Body of pancreas (tissue), 4 donors: Measurements from ENCODE around the gene WNK1. TPM values are rescaled to one million over a fixed set of nuclear protein-coding genes. Genes with fewer than 3 reads are reported as not detected.

Experiments
- ATAC-seq: fragments of 150-250 bp; one replicate; pipeline ENCODE4 v1.9.1; 2016
- DNase-seq, 4 donors: peaks; one replicate each; pipeline ENCODE4 v3.0.0-alpha.2; 2019
- H3K27ac ChIP-seq, 4 donors: fragments of 200-600 bp; sonication (generic); 1 replicate in 3 of 4; 2 replicates in 1 of 4; pipeline versions ENCODE4 v1.5.1 to v1.6.1; 2016 to 2019; ENCODE audit warnings: mild to moderate bottlenecking in 1 of 4, mixed read lengths in 1 of 4, moderate library complexity in 1 of 4
- H3K27me3 ChIP-seq, 2 donors: fragments of 200-600 bp; sonication (generic); one replicate each; pipeline ENCODE4 v1.6.0; 2016; ENCODE audit warnings: mild to moderate bottlenecking in 1 of 2
- H3K36me3 ChIP-seq, 2 donors: fragments of 200-600 bp; sonication (generic); replicated peaks in 1 of 2; 2 replicates each; pipeline ENCODE4 v1.5.1; 2016; ENCODE audit warnings: low read depth in 2 of 2; ENCODE audit not compliant: insufficient read depth in 1 of 2
- H3K4me1 ChIP-seq: fragments of 200-600 bp; sonication (generic); one replicate; pipeline ENCODE4 v1.6.0; 2016
- H3K4me3 ChIP-seq, 2 donors: fragments of 200-600 bp; sonication (generic); 1 replicate in 1 of 2; 2 replicates in 1 of 2; pipeline ENCODE4 v1.5.1; 2016 to 2019
- H3K9me3 ChIP-seq, 3 donors: fragments of 200-600 bp; sonication (generic); 1 replicate in 2 of 3; 2 replicates in 1 of 3; pipeline ENCODE4 v1.5.1; 2016
- CTCF ChIP-seq, 7 experiments: fragments of 450-650 bp in 4 of 7; fragments of 200-600 bp in 3 of 7; sonication (generic) in 3 of 7; IDR thresholded peaks; one replicate each; pipeline ENCODE4 v1.5.1; 2016 to 2019; ENCODE audit warnings: antibody characterized with exemption in 7 of 7
- POLR2A ChIP-seq, 3 donors: fragments of 450-650 bp; IDR thresholded peaks; one replicate each; pipeline ENCODE4 v1.6.1; 2016; ENCODE audit warnings: antibody characterized with exemption in 3 of 3, mild to moderate bottlenecking in 2 of 3
- WGBS, 2 donors: methylation state at CpG; one replicate each; pipeline ENCODE4 v1.1.5; 2017; 5-methylcytosine and 5-hydroxymethylcytosine counted together
- intact Hi-C: fragments of 100-400 bp; cut with DNase I; formaldehyde crosslinking; loops from one replicate; pipeline ENCODE4 v1.15.1; 2023
- total RNA-seq, 2 donors: library from RNA; depleted of rRNA; stranded (reverse); fragments of >200 nt; gene quantifications; one replicate each; pipeline ENCODE4 v1.1.0, GENCODE V29; 2016

The WNK1 gene
- total RNA-seq, 2 donors from 2014 or later: 56.6 to 96.6 TPM

- WGBS, 2 donors: 0 to 2% methylated on average over 5 of the region's 5 CpGs
- ATAC-seq: no peak
- peaks cover 36% of the 10 kb centered on the region for H3K4me1 ChIP-seq
- no peak for DNase-seq
- H3K27me3 ChIP-seq: no peaks in the 10 kb centered on the region
- peak overlapping the region in 1 of 2 donors; percentile 93 for H3K4me3 ChIP-seq
- peak overlapping the region; percentile 86 to 98 (median 94) for H3K27ac ChIP-seq
- intact Hi-C loops: no loop called here
- no peaks in the 10 kb centered on the region for H3K36me3 ChIP-seq
- TF ChIP-seq CTCF (IDR thresholded peaks at IDR 0.05) (no peak), POLR2A (IDR thresholded peaks at IDR 0.05) (no peak)
- no peaks in the 10 kb centered on the region for H3K9me3 ChIP-seq
Observed at GRCh38 chr12:754473-754820, 2.1 kb downstream of the WNK1 start.

- no peaks in the 10 kb centered on the region for H3K27me3 ChIP-seq
- no peaks in the 10 kb centered on the region for H3K36me3 ChIP-seq
- H3K4me1 ChIP-seq: peaks cover 36% of the 10 kb centered on the region
- ATAC-seq (no peak), DNase-seq (peak in 1 of 4 donors; percentile 9)
- no peaks in the 10 kb centered on the region for H3K9me3 ChIP-seq
- intact Hi-C loops: no loop called here
- TF ChIP-seq POLR2A (IDR thresholded peaks at IDR 0.05) (no peak), CTCF (IDR thresholded peaks at IDR 0.05) (peak; percentile 11 to 48 (median 46))
- H3K4me3 ChIP-seq: peak overlapping the region in 1 of 2 donors; percentile 93
- 4 to 5% methylated on average over 7 of the region's 7 CpGs for WGBS, 2 donors
- H3K27ac ChIP-seq: peak overlapping the region in 2 of 4 donors; percentile 96 to 98
Observed at GRCh38 chr12:754851-755562, 2.6 kb downstream of the WNK1 start.

- intact Hi-C loops: no loop called here
- DNase-seq (no peak), ATAC-seq (no peak)
- Histone ChIP-seq H3K36me3 (no peaks in the 10 kb centered on the region), H3K4me1 (peaks cover 22% of the 10 kb centered on the region), H3K27me3 (no peaks in the 10 kb centered on the region), H3K9me3 (no peaks in the 10 kb centered on the region), H3K27ac (no peak overlapping the region), H3K4me3 (no peak overlapping the region)
- WGBS, 2 donors: 71 to 100% methylated on average over 1 of the region's 1 CpG
- TF ChIP-seq CTCF (IDR thresholded peaks at IDR 0.05) (no peak), POLR2A (IDR thresholded peaks at IDR 0.05) (no peak)
Observed at GRCh38 chr12:759628-760027, 7.2 kb downstream of the WNK1 start.

- Histone ChIP-seq H3K4me1 (peaks cover 8% of the 10 kb centered on the region), H3K27ac (no peak overlapping the region), H3K4me3 (no peak overlapping the region), H3K9me3 (no peaks in the 10 kb centered on the region), H3K36me3 (no peaks in the 10 kb centered on the region), H3K27me3 (no peaks in the 10 kb centered on the region)
- TF ChIP-seq POLR2A (IDR thresholded peaks at IDR 0.05): no peak
- TF ChIP-seq CTCF (IDR thresholded peaks at IDR 0.05): no peak
- 57 to 64% methylated on average over 1 of the region's 1 CpG for WGBS, 2 donors
- DNase-seq (no peak), ATAC-seq (no peak)
- intact Hi-C loops: no loop called here
Observed at GRCh38 chr12:761256-761655, 8.9 kb downstream of the WNK1 start.

DNA sequence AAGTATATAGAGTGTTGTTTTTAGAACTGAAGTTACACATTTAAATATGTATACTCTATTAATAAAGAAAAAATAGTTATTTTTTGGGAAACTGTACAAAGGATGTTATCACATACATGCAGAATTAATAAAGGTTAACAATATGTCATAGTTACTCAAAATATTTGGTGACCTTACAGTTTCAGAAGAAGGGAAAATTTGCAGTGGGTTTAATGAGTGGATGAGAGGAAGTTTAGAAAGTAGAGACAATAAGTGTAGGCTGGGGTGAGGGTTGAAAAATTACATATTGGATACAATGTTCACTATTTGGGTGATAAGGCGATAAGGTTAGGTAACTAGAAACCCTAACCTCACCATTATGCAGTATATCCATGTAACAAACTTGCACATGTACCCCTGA is 13.5 kb downstream of the WNK1 start:
- Histone ChIP-seq H3K27ac (no peak overlapping the region), H3K4me1 (peaks cover 6% of the 10 kb centered on the region), H3K9me3 (no peaks in the 10 kb centered on the region), H3K4me3 (no peak overlapping the region), H3K27me3 (no peaks in the 10 kb centered on the region), H3K36me3 (no peaks in the 10 kb centered on the region)
- DNase-seq (no peak), ATAC-seq (no peak)
- 93 to 100% methylated on average over 1 of the region's 1 CpG for WGBS, 2 donors
- TF ChIP-seq POLR2A (IDR thresholded peaks at IDR 0.05): no peak
- no peak for TF ChIP-seq CTCF (IDR thresholded peaks at IDR 0.05)
- intact Hi-C loops: no loop called here
